ENCODE measurements around the gene SHC2.

DNA sequence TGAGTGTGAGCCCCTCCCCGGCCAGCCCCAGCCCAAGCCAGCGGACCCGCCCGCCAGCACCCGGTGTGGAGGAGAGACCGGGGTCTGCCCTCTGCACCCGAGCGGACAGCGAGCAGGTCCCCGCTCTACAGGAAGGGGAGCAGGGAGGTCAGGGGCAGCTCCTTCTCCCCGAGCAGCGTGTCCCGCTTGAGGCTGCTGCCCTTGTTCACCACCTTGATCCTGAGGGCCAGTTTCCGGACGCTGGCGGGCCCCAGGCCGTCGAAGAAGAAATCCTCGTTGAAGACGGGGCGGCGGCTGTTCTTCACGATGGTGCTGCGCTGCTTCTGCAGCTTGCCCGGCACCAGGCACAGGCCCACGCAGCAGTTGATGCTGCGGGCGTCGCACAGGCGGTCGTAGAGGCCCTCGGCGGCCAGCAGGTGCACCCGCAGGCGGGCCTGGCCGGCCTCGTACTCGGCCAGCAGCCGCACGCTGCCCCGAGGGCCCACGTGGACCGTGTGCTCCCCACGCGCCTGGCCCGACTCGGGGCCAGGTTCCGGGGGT lies 53.8 kb downstream of the SHC2 start:
- TF ChIP-seq ZNF778 (CRISPR knock-in tag; IDR thresholded peaks at IDR 0.05) (no peak), SNRNP70 (optimal IDR thresholded peaks at IDR 0.05; ENCODE audit: low read depth, low read length) (no peak), MAFF (IDR thresholded peaks at IDR 0.05; ENCODE audit: low read length) (no peak), HNRNPH1 (optimal IDR thresholded peaks at IDR 0.05; ENCODE audit: low read depth, low read length) (no peak), ZNF224 (CRISPR knock-in tag; IDR thresholded peaks at IDR 0.05) (no peak), POLR2A (conservative IDR thresholded peaks at IDR 0.05) (no peak), ZNF133 (CRISPR knock-in tag; IDR thresholded peaks at IDR 0.05) (no peak), ZNF274 (IDR thresholded peaks at IDR 0.05; ENCODE audit: borderline replicate concordance, low read depth, low read length) (no peak), SRSF9 (IDR thresholded peaks at IDR 0.05; ENCODE audit: borderline replicate concordance, low read depth, low read length) (no peak)
- TF ChIP-seq, protein P1, sequence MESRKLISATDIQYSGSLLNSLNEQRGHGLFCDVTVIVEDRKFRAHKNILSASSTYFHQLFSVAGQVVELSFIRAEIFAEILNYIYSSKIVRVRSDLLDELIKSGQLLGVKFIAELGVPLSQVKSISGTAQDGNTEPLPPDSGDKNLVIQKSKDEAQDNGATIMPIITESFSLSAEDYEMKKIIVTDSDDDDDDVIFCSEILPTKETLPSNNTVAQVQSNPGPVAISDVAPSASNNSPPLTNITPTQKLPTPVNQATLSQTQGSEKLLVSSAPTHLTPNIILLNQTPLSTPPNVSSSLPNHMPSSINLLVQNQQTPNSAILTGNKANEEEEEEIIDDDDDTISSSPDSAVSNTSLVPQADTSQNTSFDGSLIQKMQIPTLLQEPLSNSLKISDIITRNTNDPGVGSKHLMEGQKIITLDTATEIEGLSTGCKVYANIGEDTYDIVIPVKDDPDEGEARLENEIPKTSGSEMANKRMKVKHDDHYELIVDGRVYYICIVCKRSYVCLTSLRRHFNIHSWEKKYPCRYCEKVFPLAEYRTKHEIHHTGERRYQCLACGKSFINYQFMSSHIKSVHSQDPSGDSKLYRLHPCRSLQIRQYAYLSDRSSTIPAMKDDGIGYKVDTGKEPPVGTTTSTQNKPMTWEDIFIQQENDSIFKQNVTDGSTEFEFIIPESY (CRISPR knock-in tag; IDR thresholded peaks at IDR 0.05), result no peak
- TF ChIP-seq, protein P2, sequence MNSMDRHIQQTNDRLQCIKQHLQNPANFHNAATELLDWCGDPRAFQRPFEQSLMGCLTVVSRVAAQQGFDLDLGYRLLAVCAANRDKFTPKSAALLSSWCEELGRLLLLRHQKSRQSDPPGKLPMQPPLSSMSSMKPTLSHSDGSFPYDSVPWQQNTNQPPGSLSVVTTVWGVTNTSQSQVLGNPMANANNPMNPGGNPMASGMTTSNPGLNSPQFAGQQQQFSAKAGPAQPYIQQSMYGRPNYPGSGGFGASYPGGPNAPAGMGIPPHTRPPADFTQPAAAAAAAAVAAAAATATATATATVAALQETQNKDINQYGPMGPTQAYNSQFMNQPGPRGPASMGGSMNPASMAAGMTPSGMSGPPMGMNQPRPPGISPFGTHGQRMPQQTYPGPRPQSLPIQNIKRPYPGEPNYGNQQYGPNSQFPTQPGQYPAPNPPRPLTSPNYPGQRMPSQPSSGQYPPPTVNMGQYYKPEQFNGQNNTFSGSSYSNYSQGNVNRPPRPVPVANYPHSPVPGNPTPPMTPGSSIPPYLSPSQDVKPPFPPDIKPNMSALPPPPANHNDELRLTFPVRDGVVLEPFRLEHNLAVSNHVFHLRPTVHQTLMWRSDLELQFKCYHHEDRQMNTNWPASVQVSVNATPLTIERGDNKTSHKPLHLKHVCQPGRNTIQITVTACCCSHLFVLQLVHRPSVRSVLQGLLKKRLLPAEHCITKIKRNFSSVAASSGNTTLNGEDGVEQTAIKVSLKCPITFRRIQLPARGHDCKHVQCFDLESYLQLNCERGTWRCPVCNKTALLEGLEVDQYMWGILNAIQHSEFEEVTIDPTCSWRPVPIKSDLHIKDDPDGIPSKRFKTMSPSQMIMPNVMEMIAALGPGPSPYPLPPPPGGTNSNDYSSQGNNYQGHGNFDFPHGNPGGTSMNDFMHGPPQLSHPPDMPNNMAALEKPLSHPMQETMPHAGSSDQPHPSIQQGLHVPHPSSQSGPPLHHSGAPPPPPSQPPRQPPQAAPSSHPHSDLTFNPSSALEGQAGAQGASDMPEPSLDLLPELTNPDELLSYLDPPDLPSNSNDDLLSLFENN (IDR thresholded peaks at IDR 0.05; ENCODE audit: low read depth in 2 of 2, low read length in 2 of 2), result no peak

Data from K562 (cell line).